KOPT-K1 (cell line): ENCODE results near the gene B4GALT1.

ENCODE experiments used
- H3K27ac ChIP-seq: fragments of 200-600 bp; sonication (generic); 2 replicates; pipeline ENCODE4 v1.5.1; 2016; ENCODE audit warnings: antibody characterized with exemption, mild to moderate bottlenecking, low read depth, low read length; ENCODE audit not compliant: poor library complexity, severe bottlenecking
- H3K36me3 ChIP-seq: fragments of 200-600 bp; sonication (generic); 2 replicates; pipeline ENCODE4 v1.5.1; 2017; ENCODE audit warnings: antibody characterized with exemption, mild to moderate bottlenecking, low read length, moderate library complexity; ENCODE audit not compliant: insufficient read depth
- H3K9me3 ChIP-seq: fragments of 200-600 bp; sonication (generic); 2 replicates; pipeline ENCODE4 v1.5.1; 2017; ENCODE audit warnings: antibody characterized with exemption, low read length, mild to moderate bottlenecking; ENCODE audit not compliant: insufficient read depth, poor library complexity, severe bottlenecking

B4GALT1 gene

DNA sequence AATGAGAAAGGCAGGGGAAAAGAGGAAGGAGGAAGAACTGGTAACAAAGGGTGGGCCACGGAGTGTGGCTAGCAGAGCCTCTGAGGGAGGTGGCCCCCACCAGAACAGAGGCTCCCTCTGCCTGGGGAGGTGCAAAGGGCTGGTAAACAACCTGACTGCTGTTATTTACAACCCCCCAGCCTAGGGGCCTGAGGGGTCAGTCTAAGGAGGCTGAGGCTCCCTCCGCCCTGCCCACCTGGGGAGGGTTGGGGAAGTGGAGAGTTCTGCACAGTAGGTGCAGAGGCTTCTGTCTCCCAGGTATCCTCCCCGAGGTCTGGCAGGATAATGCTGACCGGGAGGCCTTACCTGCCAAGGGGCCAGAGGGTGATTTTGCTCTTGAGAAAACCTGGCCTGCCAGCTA lies 55.0 kb downstream of the B4GALT1 start:
- Histone ChIP-seq H3K36me3 (peaks cover 20% of the 10 kb centered on the region; the same call in 1 of the 2 replicates), H3K9me3 (no peaks in the 10 kb centered on the region), H3K27ac (no peak overlapping the region)

DNA sequence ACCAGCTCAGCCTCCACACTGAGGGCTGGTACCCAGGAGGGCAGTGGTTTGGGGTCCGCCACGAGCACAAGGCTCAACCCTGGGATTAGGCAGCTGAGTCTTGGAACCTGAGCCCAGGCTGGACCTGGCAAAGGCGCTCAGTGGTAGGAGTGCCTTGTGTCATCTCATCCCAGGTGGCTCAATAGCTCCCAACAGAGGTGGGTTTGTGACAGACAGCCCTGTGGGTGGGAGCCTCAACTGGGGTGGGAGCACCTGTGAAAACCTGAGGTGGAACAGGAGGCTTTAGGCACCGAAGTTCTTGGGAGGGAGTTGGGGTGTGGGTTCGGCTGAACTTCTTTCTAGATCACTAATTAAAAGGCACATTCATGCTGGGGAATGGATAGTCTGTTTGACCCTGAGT lies 55.5 kb downstream of the B4GALT1 start:
- no peak overlapping the region for H3K27ac ChIP-seq
- peaks cover 20% of the 10 kb centered on the region; the same call in 1 of the 2 replicates for H3K36me3 ChIP-seq
- H3K9me3 ChIP-seq: no peaks in the 10 kb centered on the region

DNA sequence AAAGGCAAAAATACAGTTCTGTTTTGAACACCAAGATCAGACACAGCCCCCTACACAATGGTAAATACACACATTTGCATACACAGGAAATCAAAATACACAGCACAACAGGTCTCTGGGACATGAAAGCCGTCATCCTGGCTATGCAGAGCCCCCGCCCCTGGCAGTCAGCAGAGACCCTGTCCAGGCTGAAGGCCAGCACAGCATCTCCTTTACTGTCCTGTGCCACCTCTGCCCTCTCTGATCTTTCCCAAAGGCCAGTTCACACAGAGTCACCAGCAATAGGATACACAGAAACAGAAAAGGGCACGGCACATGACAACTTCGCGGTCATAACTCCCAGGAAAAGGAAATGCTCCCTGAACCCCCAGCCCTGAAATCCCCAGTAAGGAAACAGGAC lies 56.5 kb downstream of the B4GALT1 start:
- Histone ChIP-seq H3K27ac (no peak overlapping the region), H3K36me3 (peaks cover 20% of the 10 kb centered on the region; the same call in 1 of the 2 replicates), H3K9me3 (no peaks in the 10 kb centered on the region)

DNA sequence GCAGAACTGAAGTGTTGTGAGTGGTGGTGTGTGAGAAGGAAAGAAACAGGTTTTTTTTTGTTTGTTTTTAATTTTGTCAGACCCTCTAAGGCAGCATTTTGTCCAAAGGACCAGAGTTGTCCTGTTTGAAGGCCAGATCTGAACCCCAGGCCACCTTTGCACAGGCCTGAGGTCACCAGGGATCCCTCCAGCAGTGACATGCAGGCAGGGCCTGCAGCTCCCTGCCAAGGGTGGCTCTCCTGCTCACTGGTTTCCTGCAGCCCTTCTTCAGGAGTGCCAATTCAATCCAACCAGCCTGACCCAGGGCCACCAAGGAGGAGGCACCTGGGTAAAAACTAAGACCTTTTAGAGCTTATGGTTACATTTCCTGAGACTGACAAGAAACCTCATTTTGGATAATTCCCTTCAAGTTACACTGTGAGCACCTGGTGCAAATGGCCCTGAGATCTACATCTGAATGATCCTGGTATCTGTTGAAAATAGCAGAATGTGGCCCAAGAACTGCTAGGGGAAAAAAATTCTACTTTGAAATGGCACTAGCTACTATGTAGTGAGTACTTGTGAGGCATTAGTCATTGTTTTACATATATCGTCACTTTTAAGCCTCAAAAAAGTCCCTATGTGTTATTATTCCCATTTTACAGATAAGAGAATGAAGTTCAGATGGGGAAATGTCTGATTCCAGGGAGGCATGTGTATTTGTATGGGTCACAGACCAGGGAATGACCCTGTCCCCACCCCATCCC lies 57.1 kb downstream of the B4GALT1 start:
- Histone ChIP-seq H3K36me3 (peaks cover 16% of the 10 kb centered on the region; the same call in 1 of the 2 replicates), H3K27ac (no peak overlapping the region), H3K9me3 (no peaks in the 10 kb centered on the region)

DNA sequence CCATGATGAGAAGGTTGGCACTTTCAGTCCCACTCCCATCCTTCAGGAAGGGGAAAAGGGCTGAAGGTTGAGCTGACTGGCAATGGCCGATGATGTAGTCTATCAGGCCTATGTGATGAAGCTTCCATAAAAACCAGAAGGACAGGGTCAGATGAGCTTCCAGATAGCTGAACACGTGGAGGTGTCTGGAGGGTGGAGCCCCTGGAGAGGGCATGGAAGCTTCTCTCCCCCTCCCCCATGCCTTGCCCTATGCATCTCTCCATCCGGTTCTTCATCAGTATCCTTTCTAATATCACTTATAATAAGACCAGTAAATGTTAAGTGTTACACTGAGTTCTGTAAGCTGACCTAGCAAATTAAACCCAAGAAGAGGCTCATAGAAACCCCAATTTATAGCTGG lies 58.0 kb downstream of the B4GALT1 start:
- Histone ChIP-seq H3K27ac (no peak overlapping the region), H3K36me3 (peaks cover 14% of the 10 kb centered on the region; the same call in 1 of the 2 replicates), H3K9me3 (no peaks in the 10 kb centered on the region)

DNA sequence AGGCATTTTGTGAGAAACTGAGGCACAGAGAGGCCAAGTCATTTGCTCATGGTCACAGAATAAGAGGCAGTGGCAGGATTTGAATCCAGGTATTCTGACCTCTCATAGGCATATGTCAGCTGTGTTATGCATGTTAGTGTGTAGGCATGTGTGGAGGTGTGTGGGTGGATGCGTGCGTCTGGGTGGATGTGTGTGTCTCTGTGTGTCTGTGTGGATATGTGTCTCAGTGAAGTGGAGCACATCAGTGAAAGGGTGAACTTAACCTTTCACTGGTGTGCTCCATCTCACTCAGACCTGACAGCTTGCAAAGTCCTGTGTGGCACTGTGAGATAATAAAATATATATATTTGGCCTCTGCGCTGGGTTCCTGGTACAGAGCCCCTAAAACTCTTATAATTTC lies 58.7 kb downstream of the B4GALT1 start:
- Histone ChIP-seq H3K36me3 (peaks cover 9% of the 10 kb centered on the region; the same call in 1 of the 2 replicates), H3K27ac (no peak overlapping the region), H3K9me3 (no peaks in the 10 kb centered on the region)

DNA sequence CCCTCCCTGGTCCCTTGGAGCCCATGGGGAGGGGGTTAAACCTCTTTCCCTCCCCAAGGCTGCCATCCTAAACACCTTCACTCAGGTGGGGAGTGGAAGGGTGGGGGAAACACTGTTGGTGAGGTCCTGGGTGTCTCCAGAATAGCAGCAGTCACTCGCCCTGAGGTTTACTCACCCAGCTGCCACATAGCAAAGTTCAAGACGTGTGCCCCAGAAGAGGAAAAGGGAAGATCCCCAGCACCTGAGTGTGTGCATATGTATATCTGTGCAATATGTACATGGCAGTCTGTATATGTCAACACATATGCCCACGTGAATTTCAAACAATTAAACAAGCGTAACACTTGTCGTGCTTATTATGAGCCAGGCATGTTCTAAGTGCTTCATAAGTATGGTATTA lies 59.4 kb downstream of the B4GALT1 start:
- Histone ChIP-seq H3K36me3 (0 out of 2 replicates have a peak, but pooled peaks cover 2% of the 10 kb centered on the region), H3K27ac (no peak overlapping the region), H3K9me3 (no peaks in the 10 kb centered on the region)

DNA sequence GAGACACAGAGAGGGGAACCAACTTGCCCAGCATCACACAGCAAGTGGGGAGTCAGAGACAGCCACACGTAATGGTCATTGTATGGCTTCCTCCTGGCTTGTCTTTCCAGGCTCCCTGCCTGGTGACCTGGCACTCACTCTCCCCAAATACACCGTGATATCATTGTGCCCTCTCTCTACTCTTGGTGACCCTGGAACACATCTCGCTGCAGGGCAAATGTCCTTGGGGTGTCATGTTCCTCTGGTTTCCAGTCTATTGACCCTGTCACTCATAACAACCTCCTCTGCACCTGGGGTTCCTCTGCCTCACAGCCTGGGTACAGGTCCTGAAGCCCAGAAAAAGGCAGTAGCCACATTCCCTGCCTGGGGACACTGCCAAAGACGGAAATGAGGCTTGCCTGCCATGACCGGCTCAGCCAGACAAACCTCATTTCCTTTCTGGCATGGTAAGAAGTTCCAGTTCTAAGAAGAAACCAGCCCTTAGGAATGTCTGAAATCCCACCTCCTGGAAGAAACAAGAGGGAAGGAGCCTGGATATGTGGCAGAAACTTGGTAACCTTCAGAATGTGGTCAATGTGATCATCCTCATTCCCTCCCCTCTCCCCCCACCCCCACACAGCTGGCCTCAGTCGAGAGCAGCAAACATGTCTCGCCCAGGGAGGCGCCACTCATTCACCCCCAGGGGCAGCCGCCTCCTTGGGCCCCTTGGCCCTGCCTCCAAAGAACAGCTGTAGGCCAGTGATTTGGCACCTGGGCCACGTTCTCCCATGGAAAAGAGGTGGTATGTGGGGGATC lies 60.1 kb downstream of the B4GALT1 start:
- H3K36me3 ChIP-seq: no peaks in the 10 kb centered on the region
- no peak overlapping the region for H3K27ac ChIP-seq
- no peaks in the 10 kb centered on the region for H3K9me3 ChIP-seq

DNA sequence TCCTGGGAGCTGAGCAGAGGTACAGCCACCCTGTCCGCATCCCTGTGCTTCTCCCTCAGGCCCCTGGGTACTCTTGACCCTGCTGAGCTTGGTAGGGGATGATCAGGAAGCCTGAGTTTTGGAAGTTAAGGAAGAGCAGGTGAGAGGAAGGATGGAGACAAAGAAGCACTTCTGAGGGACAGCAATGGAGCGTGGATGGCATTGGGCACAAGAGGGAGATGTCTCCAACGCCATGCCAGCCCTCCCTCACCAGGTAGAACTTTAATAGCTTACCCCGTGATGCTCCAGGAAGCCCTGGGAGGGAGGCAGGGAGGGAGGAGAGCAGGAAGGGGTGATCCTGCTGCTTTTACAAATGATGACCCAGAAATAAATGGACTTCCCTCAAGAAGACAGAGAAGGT lies 60.8 kb downstream of the B4GALT1 start:
- no peaks in the 10 kb centered on the region for H3K9me3 ChIP-seq
- no peaks in the 10 kb centered on the region for H3K36me3 ChIP-seq
- no peak overlapping the region for H3K27ac ChIP-seq

DNA sequence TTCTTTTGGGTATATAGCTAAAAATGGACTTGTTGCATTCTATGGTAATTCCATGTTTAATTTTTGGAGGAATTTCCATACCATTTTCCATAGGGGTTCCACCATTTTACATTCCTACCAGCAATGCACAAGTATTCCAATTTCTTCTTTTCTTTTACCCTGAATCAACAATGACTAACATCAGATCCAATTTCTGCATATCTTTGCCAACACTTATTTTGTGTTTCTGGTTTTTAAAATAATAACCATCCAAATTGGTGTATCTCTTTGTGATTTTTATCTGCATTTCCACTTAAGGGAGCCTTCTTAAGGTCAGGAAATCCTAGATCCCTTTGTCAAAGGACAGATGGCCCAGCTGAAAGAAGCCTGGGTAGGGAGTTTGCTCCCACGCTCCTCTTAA lies 61.2 kb downstream of the B4GALT1 start:
- Histone ChIP-seq H3K9me3 (no peaks in the 10 kb centered on the region), H3K27ac (no peak overlapping the region), H3K36me3 (no peaks in the 10 kb centered on the region)

DNA sequence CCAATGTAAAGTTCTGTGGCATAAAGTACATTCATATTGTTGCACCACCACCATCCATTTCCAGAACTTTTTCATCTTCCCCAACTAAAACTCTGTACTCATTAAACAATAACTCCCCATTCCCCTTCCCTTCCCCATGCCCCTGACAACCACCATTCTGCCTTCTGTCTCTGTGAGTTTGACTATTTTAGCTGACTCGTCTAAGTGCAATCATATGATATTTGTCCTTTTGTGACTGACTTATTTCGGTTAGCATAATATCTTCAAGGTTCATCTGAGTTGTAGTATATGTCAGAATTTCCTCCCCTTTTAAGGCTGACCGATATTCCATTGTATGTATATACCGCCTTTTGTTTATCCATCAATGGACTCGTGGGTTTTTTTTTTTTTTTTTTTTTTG lies 61.6 kb downstream of the B4GALT1 start:
- Histone ChIP-seq H3K27ac (no peak overlapping the region), H3K36me3 (no peaks in the 10 kb centered on the region)

DNA sequence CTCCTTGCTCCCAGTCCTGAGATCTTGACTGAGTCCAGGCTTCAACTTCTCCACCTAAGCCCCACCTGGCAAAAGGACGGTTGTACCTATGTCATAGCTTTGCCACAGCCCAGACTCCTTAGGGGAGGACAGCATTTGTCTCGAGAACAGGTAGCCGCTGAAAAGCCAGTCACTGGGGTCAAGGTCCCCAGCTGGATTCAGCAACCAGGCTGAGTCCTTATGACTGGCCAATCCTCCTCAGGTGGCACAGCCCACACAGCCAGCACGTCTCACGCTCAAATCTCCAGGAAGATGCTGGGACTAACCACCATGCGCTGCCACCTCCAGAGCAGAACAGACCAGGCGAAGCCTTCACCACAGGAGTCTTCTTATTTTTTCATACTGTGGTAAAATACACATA lies 62.7 kb downstream of the B4GALT1 start:
- H3K36me3 ChIP-seq: no peaks in the 10 kb centered on the region
- H3K9me3 ChIP-seq: no peaks in the 10 kb centered on the region
- H3K27ac ChIP-seq: no peak overlapping the region

More for the DNA sequence above, 61.6 kb downstream of the B4GALT1 start:
- no peaks in the 10 kb centered on the region for H3K9me3 ChIP-seq

DNA sequence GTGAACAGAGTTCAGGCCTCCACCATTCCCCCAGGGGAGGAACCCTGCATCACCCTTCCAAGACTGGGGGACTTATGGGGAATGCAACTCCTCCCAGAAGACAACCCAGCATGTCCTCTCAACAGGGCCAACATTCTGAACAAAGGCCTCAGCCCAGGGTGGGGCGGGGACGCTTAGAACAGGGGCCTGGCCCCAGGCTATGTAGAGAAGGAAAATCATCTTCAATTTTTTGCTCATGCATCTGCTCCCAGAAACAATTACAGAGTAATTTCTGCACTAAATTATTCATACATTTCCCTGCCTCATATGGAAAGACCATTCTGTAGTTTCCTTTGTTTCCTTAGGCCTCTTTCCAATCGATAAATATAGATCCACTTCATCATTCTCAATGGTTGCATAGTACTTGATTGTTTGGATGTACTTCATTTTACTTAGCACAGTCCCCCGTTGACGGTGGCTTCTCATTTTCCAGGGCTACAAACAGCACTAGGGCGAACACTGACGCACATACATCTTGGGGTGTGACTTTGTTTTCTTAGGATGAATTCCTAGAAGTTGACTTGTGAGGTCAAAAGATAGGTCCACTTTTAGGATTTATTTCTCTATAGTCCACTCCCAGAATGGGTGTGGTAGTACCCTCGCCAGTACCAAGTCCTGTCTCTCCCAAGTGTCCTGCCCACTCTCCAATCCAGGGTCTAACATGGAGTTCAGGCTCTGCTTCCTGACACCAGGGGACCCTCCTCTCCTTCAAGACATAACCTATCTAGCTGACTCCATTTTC lies 63.4 kb downstream of the B4GALT1 start:
- H3K9me3 ChIP-seq: no peaks in the 10 kb centered on the region
- H3K27ac ChIP-seq: no peak overlapping the region
- no peaks in the 10 kb centered on the region for H3K36me3 ChIP-seq

DNA sequence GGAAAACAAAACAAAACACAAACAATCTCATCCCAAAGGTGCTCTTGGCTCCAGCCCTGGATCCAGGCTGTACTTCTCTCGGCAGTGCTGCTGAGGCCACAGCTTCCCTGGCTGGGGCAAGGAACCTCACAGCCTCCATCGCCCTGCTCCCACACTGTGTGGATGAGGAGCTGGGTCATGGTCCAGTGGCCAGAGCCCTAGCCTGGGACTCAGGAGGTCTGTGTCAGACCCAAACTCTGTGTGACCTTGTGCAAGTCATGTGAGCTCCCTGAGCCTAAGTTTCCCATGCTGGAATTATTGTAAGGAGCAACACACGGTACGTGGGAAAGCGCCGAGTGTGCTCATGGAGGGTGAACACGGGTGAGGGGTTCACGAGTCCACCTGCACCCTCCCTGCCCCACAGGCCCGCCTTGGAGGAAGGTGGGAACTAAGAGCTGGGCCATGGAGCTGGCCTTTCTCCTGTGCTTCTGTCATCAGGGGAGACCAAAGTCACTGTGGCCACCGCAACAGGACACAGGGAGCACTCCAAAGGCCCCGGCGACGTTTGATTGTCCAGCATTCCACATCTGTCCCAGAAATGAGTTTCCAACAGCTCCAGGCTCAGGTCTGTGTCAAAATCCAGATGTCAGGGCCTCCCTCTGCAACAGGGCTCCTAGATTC lies 64.5 kb downstream of the B4GALT1 start:
- Histone ChIP-seq H3K9me3 (no peaks in the 10 kb centered on the region), H3K27ac (no peak overlapping the region), H3K36me3 (no peaks in the 10 kb centered on the region)
